ENCODE data around the gene SLC38A9. TPM values are rescaled to one million over a fixed set of nuclear protein-coding genes. Genes with fewer than 3 reads are reported as not detected.

The SLC38A9 gene
- total RNA-seq, 4 donors from 2014 or later = 26.3 to 53.6 (median 32.0) TPM

DNA sequence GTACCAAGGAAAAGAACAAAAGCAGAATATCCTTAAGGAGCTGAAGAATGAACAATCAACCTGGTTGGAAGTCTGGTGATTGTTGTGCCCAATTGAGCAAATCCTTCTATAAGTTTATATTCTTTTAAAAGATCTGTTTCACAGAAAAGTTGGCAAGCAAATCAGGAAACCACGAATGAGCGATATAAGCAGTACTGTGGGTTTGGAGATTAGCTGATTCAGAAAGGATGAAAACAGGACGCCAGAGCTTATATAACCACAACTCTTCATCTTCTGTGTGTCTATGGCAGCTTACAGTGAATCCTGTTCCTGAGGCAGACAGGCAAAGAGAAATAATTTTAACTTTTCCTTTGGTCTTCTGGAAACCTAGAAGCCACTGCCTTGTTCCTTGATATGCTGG is 61.7 kb downstream of the SLC38A9 start:
- Histone ChIP-seq H3K4me1 (no peaks in the 10 kb centered on the region), H3K27me3 (no peaks in the 10 kb centered on the region), H3K9me3 (no peaks in the 10 kb centered on the region), H3K36me3 (peaks cover 0 to 13% (median 0%) of the 10 kb centered on the region in 3 donors), H3K27ac (no peak overlapping the region), H3K4me3 (no peak overlapping the region)
- DNase-seq = no peak
- no peak for TF ChIP-seq POLR2A (IDR thresholded peaks at IDR 0.05)

- peaks cover 0 to 13% (median 0%) of the 10 kb centered on the region in 3 donors for H3K36me3 ChIP-seq
- TF ChIP-seq POLR2A (IDR thresholded peaks at IDR 0.05) = no peak
- TF ChIP-seq CTCF (IDR thresholded peaks at IDR 0.05) = no peak
- H3K9me3 ChIP-seq = no peaks in the 10 kb centered on the region
- no peak overlapping the region for H3K4me3 ChIP-seq
- H3K4me1 ChIP-seq = no peaks in the 10 kb centered on the region
- no peaks in the 10 kb centered on the region for H3K27me3 ChIP-seq
- no peak overlapping the region for H3K27ac ChIP-seq
- no peak for DNase-seq
Measured at GRCh38 chr5:55649963-55650362, 62.2 kb downstream of the SLC38A9 start.

DNA sequence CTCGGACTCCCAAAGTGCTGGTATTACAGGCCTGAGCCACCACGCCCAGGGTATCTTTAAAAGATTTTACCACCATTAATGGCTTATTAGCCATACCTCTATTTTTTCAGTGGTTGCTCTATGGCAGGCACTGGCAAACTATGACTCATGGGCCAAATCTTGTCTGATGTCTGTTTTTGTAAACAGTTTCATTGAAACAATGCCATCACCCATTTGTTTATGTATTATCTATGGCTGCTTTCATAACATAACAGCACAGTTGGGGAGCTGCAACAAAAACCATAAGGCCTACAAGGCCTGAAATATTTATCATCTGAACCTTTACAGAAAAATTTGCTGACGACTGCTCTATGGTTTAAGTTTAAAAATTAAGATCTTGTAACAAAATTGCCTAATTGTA is 66.8 kb downstream of the SLC38A9 start:
- H3K27ac ChIP-seq = no peak overlapping the region
- H3K27me3 ChIP-seq = no peaks in the 10 kb centered on the region
- H3K36me3 ChIP-seq = no peaks in the 10 kb centered on the region
- DNase-seq = no peak
- no peaks in the 10 kb centered on the region for H3K4me1 ChIP-seq
- TF ChIP-seq POLR2A (IDR thresholded peaks at IDR 0.05) = no peak
- no peak for TF ChIP-seq CTCF (IDR thresholded peaks at IDR 0.05)
- H3K9me3 ChIP-seq = no peaks in the 10 kb centered on the region
- H3K4me3 ChIP-seq = no peak overlapping the region

DNA sequence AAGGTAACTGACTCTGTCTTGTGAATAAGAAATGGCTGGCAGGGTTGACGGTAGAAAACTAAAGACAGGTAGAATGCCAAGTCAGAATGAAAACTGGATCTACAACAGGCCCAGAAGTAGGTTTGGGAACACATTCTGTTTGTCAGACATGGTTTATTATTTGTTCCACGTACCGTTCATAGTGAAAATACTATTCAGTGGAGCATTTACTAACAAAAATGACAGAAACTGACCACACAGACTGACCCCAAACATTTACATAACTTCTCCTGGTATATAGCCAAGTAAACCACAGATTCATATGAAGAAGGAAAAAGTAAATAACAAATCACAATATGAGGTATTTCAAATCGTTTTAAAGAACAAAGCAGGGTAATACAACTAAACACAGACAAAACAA is 73.7 kb downstream of the SLC38A9 start:
- H3K4me3 ChIP-seq = no peak overlapping the region
- H3K27me3 ChIP-seq = no peaks in the 10 kb centered on the region
- peak overlapping the region in 1 of 4 donors; percentile 65 for H3K27ac ChIP-seq
- no peak for DNase-seq
- no peaks in the 10 kb centered on the region for H3K36me3 ChIP-seq
- TF ChIP-seq POLR2A (IDR thresholded peaks at IDR 0.05) (no peak), CTCF (IDR thresholded peaks at IDR 0.05) (no peak)
- no peaks in the 10 kb centered on the region for H3K9me3 ChIP-seq
- H3K4me1 ChIP-seq = peaks cover 0 to 20% (median 3%) of the 10 kb centered on the region in 4 donors

DNA sequence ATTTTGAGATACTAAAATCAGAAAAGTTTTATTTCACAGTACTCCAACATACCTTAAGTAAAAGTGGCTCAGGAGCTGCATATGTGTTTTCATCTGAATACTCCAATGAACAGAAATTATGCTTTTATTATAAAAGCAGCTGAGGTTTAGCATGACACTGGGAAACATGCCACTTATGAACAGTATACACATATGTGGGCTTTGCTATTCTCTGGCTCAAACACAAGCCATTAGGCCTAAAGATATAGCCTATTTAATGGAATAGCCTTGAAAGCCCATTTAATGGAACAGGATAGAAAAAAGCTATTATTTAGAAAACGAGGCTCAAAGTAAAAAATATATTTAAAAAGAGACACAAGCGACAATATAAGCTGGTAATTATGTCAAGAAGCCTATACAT is 74.1 kb downstream of the SLC38A9 start:
- peak overlapping the region in 1 of 4 donors; percentile 65 for H3K27ac ChIP-seq
- TF ChIP-seq POLR2A (IDR thresholded peaks at IDR 0.05) = no peak
- no peak for TF ChIP-seq CTCF (IDR thresholded peaks at IDR 0.05)

DNA sequence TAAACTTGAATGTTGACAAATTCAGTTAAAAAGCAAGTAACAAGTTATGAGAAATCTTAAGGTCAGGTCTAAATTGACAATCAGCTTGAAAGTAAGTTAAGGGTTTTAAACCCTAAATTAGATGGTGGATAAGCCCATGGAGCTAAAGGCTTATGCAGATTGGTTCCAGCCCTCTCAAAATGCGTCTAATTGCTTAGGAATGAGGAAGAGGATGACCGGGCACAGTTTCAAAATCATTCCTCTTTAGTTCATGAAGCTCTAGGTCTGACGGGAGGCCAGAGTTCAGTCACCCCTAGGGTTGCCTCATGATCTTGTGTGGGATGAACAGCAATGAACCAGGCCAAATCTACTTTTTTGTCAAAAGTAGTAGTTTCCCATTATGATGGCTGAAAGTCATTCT is 75.4 kb downstream of the SLC38A9 start:
- Histone ChIP-seq H3K27ac (peak overlapping the region in 3 of 4 donors; percentile 34 to 65 (median 46)), H3K4me1 (peaks cover 0 to 26% (median 3%) of the 10 kb centered on the region in 4 donors), H3K27me3 (no peaks in the 10 kb centered on the region), H3K4me3 (no peak overlapping the region), H3K36me3 (no peaks in the 10 kb centered on the region), H3K9me3 (no peaks in the 10 kb centered on the region)
- DNase-seq = peak in 1 of 3 donors; percentile 55
- TF ChIP-seq CTCF (IDR thresholded peaks at IDR 0.05) = no peak
- no peak for TF ChIP-seq POLR2A (IDR thresholded peaks at IDR 0.05)

More for the DNA sequence above, 74.1 kb downstream of the SLC38A9 start:
- Histone ChIP-seq H3K4me3 (no peak overlapping the region), H3K9me3 (no peaks in the 10 kb centered on the region), H3K27me3 (no peaks in the 10 kb centered on the region), H3K36me3 (no peaks in the 10 kb centered on the region), H3K4me1 (peaks cover 0 to 24% (median 3%) of the 10 kb centered on the region in 4 donors)
- no peak for DNase-seq
